Heart left ventricle (tissue), 16 donors: ENCODE data around the gene PLXNC1. TPM values are rescaled to one million over a fixed set of nuclear protein-coding genes. Genes with fewer than 3 reads are reported as not detected.

ENCODE experiments used
- ATAC-seq, 4 donors: fragments of 200-7000 bp; cut with Tn5 transposase; one replicate each; pipeline ENCODE4 v1.9.1; 2020 to 2022; ENCODE audit warnings: moderate library complexity in 4 of 4, mild to moderate bottlenecking in 3 of 4, moderate number of reproducible peaks in 1 of 4
- DNase-seq, 5 donors: peaks; one replicate each; pipeline ENCODE4 v3.0.0-alpha.2; 2020
- H3K27ac ChIP-seq, 12 donors: fragments of 200-600 bp; sonication (generic) in 4 of 12; one replicate each; pipeline versions ENCODE4 v1.5.0 to v1.8.0; 2016 to 2022; ENCODE audit warnings: mild to moderate bottlenecking in 2 of 12
- H3K27me3 ChIP-seq, 9 donors: fragments of 200-600 bp; sonication (generic) in 2 of 9; one replicate each; pipeline versions ENCODE4 v1.5.1 to v1.8.0; 2016 to 2022; ENCODE audit warnings: mild to moderate bottlenecking in 3 of 9
- H3K36me3 ChIP-seq, 9 donors: fragments of 200-600 bp; sonication (generic) in 2 of 9; one replicate each; pipeline versions ENCODE4 v1.5.0 to v1.8.0; 2018 to 2022; ENCODE audit warnings: mild to moderate bottlenecking in 2 of 9
- H3K4me1 ChIP-seq, 12 donors: fragments of 200-600 bp; sonication (generic) in 4 of 12; one replicate each; pipeline versions ENCODE4 v1.5.0 to v1.8.0; 2016 to 2022; ENCODE audit warnings: mild to moderate bottlenecking in 3 of 12
- H3K4me3 ChIP-seq, 12 donors: fragments of 200-600 bp; sonication (generic) in 4 of 12; one replicate each; pipeline versions ENCODE4 v1.5.0 to v1.8.0; 2017 to 2022; ENCODE audit warnings: mild to moderate bottlenecking in 9 of 12, moderate library complexity in 4 of 12
- H3K9me3 ChIP-seq, 12 donors: fragments of 200-600 bp; sonication (generic) in 4 of 12; one replicate each; pipeline versions ENCODE4 v1.5.0 to v1.8.0; 2016 to 2022; ENCODE audit warnings: mild to moderate bottlenecking in 1 of 12
- POLR2A ChIP-seq, 2 donors: fragments of 450-650 bp; IDR thresholded peaks; one replicate each; pipeline ENCODE4 v1.6.1; 2017; ENCODE audit warnings: antibody characterized with exemption in 2 of 2, mild to moderate bottlenecking in 2 of 2, moderate library complexity in 2 of 2
- WGBS, 4 donors: extraction: QIAGEN DNeasy Blood & Tissue Kit in 2 of 4; methylation state at CpG; one replicate each; pipeline versions ENCODE4 v1.1.5 to v1.1.7; 2013 to 2018; 5-methylcytosine and 5-hydroxymethylcytosine counted together
- intact Hi-C, 10 donors: fragments of 100-400 bp; cut with DNase I; formaldehyde crosslinking; loops; one replicate each; pipeline versions ENCODE4 v1.11.1 to v1.14.2; 2022
- polyA plus RNA-seq, 2 donors: library from polyadenylated mRNA; stranded (reverse); fragments of 200-250 nt; gene quantifications; one replicate each; pipeline ENCODE4 v1.2.3, GENCODE V29; 2013
- total RNA-seq, 9 donors: library from RNA; depleted of rRNA in 2 of 9; stranded (reverse); fragments of >200 nt in 2 of 9; fragmentation: NEBNext Ultra II Directional in 3 of 9; extraction: Animal tissue kit (Norgen Biotek cat#: 25700) in 3 of 9; gene quantifications; one replicate each; pipeline versions ENCODE4 v1.1.0 to v1.2.4, GENCODE V29; 2016 to 2023
- TF ChIP-seq, protein P1 (sequence below), 12 donors: fragments of 200-600 bp; sonication (generic) in 4 of 12; IDR thresholded peaks; one replicate each; pipeline versions ENCODE4 v1.5.0 to v1.8.0; 2018 to 2022; ENCODE audit warnings: antibody characterized with exemption in 12 of 12, mild to moderate bottlenecking in 5 of 12
- donor health status: ischemic (EF 13 %, LVEDD 7.1; RV severe dilation, severe dysfunction).
- donor health status: healthy with polysubstance abuse.
- donor health status: DM: no; HTN: yes; CAD: no.
- donor health status: DM: no; HTN: no; CAD: no.
- donor health status: ischemic (EF 25% LVEDD 6.9; RV normal size, moderate dysfunction).
- donor health status: ischemic (EF 25% LVEDD 5.7; RV mildly dilated, moderate dysfunction).
- donor health status: healthy.
- donor health status: DM: yes; HTN: yes; CAD: no.
- donor health status: ischemic (EF 35%, LVEDD 5.7; RV mildly dilated, moderate dysfunction).
- donor health status: nonischemic (EF 11% LVEDD 7.7; RV severe dilation, severe dysfunction).
- donor health status: DM: yes; HTN: yes; CAD: no.
- donor health status: PGD.
- donor health status: ischemic (EF 29% LVEDD 5.4; RV normal size, mild dysfunction).
- donor health status: nonischemic (EF 23%, LVEDD 6.1; RV moderate dilation, normal function).

PLXNC1 gene
- total and polyA plus RNA-seq, 11 donors = 0.84 to 18.4 (median 3.1) TPM

DNA sequence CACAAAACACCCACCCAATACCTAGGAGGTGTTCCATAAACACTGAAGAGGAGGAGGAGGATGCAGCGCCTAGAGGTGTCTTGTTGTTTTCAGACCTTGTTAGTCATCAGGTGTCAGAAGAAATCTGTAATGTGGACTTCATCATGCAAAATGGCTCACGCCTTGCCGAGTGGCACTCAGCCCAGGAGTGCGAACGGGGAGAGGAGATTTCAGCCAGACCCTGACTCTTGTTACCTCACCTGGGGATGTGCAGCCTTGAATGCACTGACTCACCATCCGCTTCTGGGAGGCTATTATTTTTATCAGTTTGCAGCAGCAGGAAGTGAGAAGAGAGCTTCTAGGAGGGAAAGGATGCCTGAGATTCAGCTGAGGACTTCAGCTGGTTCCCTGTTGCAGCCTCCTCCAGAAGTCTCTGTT is 48.2 kb upstream of the PLXNC1 start:
- Histone ChIP-seq H3K9me3 (no peaks in the 10 kb centered on the region), H3K27ac (no peak overlapping the region), H3K4me1 (peaks cover 0 to 17% (median 10%) of the 10 kb centered on the region in 12 donors), H3K36me3 (no peaks in the 10 kb centered on the region), H3K4me3 (no peak overlapping the region), H3K27me3 (peaks cover 0 to 4% (median 0%) of the 10 kb centered on the region in 9 donors)
- ATAC-seq (peak in 1 of 4 donors; percentile 34), DNase-seq (no peak)
- WGBS, 4 donors = 40 to 76% (median 55%) methylated on average over 6 of the region's 6 CpGs
- intact Hi-C loops = loop anchor here (2.0 to 10.0 kb wide), 20 partner anchors 108 to 1313 kb away; partner anchors contain the start of gene CRADD (in 5 of the 10)
- TF ChIP-seq, protein P1, sequence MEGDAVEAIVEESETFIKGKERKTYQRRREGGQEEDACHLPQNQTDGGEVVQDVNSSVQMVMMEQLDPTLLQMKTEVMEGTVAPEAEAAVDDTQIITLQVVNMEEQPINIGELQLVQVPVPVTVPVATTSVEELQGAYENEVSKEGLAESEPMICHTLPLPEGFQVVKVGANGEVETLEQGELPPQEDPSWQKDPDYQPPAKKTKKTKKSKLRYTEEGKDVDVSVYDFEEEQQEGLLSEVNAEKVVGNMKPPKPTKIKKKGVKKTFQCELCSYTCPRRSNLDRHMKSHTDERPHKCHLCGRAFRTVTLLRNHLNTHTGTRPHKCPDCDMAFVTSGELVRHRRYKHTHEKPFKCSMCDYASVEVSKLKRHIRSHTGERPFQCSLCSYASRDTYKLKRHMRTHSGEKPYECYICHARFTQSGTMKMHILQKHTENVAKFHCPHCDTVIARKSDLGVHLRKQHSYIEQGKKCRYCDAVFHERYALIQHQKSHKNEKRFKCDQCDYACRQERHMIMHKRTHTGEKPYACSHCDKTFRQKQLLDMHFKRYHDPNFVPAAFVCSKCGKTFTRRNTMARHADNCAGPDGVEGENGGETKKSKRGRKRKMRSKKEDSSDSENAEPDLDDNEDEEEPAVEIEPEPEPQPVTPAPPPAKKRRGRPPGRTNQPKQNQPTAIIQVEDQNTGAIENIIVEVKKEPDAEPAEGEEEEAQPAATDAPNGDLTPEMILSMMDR (IDR thresholded peaks at IDR 0.05) = no peak
- no peak for TF ChIP-seq POLR2A (IDR thresholded peaks at IDR 0.05)

DNA sequence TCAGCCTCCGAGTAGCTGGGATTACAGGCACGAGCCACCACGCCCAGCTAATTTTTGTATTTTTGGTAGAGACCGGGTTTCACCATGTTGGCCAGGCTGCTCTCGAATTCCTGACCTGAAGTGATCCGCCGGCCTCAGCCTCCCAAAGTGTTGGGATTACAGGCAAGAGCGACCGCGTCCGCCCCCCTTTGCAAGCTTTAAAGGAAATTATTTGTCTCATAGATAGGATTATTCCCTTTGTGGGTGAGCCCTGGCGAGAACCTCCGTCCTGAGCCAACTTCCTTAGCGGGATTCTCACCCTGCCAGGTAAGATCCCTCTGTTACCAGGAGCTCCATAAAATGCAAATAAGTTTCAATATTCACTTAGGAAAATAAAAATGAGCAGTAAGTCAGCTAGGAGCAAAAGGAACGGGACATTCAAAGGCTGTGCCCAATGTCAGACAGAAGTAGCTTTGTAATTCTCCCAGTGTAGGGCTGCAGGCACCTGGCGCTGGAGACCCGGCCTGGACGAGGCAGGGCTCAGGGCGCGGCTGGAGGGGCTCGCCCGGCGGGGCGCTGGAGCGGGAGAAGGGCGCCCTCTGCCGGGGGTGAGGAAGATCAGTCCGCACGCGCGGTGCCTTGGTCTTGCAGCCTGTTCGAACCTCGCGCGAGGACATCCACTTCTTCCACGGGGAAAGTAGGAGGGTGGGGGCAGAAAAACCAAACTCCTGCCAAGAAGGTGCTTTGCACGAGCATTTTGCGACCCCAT is 47.2 kb upstream of the PLXNC1 start:
- TF ChIP-seq, protein P1 (IDR thresholded peaks at IDR 0.05) = peak; percentile 87 to 97 (median 92)
- TF ChIP-seq POLR2A (IDR thresholded peaks at IDR 0.05) = no peak
- Histone ChIP-seq H3K9me3 (no peaks in the 10 kb centered on the region), H3K27me3 (peaks cover 0 to 4% (median 0%) of the 10 kb centered on the region in 9 donors), H3K4me3 (peak overlapping the region; percentile 41 to 81 (median 70)), H3K27ac (peak overlapping the region in 3 of 12 donors; percentile 61 to 82 (median 80)), H3K36me3 (no peaks in the 10 kb centered on the region), H3K4me1 (peaks cover 0 to 17% (median 10%) of the 10 kb centered on the region in 12 donors)
- WGBS, 4 donors = 22 to 27% (median 26%) methylated on average over 33 to 38 of the region's 38 CpGs
- ATAC-seq (peak; percentile 86 to 94 (median 90)), DNase-seq (peak; percentile 79 to 90 (median 82))
- intact Hi-C loops = loop anchor here (1.0 to 10.0 kb wide), 22 partner anchors 109 to 1314 kb away; partner anchors contain the start of gene CRADD (in 5 of the 10)

DNA sequence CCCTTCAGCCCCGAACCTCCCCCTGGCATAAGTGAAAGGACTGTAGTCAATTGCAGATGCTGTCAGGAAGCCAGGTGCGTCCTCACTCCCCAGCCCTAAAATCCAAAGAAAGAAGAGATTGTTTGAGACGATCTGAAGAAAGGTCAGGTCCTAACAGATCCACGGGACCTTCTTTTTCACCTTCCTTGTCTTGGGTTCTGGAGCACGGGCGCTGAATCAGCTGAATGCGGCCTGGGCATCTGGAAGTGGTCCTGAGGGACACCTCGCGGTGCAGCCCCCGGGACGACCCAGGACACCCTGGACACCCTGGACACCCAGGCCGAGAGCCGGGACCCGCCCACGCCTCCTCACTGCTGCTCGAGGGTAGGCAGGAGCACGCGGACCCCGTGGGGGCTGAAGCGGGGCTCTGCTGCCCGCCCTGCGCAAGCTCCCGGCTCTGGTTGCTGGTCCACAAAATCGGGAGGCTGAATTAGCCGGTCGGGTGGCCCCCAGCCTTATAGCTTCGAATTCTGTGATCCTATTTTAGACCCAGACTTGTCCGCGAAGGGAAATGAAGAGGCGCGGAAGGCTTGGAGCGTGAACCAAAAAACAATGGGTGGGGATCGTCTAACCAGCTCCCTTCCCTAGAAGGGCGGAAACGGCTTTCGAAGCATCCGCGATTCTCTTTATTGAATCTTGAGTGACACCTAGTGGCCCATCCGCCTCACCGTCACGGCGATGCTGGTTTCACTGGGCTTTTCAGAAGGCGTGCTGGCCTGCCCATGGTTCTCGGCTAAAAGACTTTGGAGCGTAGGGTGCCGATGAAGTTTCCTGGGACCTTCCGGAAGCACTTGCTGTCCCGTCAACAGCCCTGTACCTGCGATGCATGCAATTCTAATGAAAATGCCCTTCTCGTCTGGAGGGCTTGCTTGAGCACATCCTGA is 46.4 kb upstream of the PLXNC1 start:
- intact Hi-C loops = loop anchor here (1.0 to 10.0 kb wide), 22 partner anchors 110 to 1315 kb away; partner anchors contain the start of gene CRADD (in 5 of the 10)
- DNase-seq (peak; percentile 83 to 91 (median 85)), ATAC-seq (peak; percentile 80 to 91 (median 88))
- peak overlapping the region in 11 of 12 donors; percentile 48 to 82 (median 61) for H3K27ac ChIP-seq
- TF ChIP-seq, protein P1 (IDR thresholded peaks at IDR 0.05) = peak; percentile 76 to 90 (median 80)
- TF ChIP-seq POLR2A (IDR thresholded peaks at IDR 0.05) = no peak
- H3K4me1 ChIP-seq = peaks cover 0 to 17% (median 10%) of the 10 kb centered on the region in 12 donors
- no peaks in the 10 kb centered on the region for H3K9me3 ChIP-seq
- peak overlapping the region; percentile 41 to 81 (median 70) for H3K4me3 ChIP-seq
- no peaks in the 10 kb centered on the region for H3K36me3 ChIP-seq
- H3K27me3 ChIP-seq = peaks cover 0 to 4% (median 0%) of the 10 kb centered on the region in 9 donors
- WGBS, 4 donors = 0 to 1% (median 1%) methylated on average over 31 to 50 of the region's 50 CpGs
